Psoas muscle (tissue), 8 donors: ENCODE data around the gene SERTAD4. TPM values are rescaled to one million over a fixed set of nuclear protein-coding genes. Genes with fewer than 3 reads are reported as not detected.

Experiments
- ATAC-seq, 4 donors: fragments of 200-7000 bp; cut with Tn5 transposase; one replicate each; pipeline ENCODE4 v1.9.1; 2020; ENCODE audit warnings: moderate library complexity in 3 of 4, mild to moderate bottlenecking in 2 of 4
- DNase-seq, 2 donors: peaks; one replicate each; pipeline ENCODE4 v3.0.0-alpha.2; 2020
- H3K27ac ChIP-seq: fragments of 200-600 bp; one replicate; pipeline ENCODE4 v1.8.0; 2022
- H3K27me3 ChIP-seq, 3 donors: fragments of 200-600 bp in 1 of 3; one replicate each; pipeline versions ENCODE4 v1.6.1 to v1.8.0; 2013 to 2022; ENCODE audit warnings: low read length in 2 of 3, mild to moderate bottlenecking in 2 of 3, moderate library complexity in 1 of 3; ENCODE audit not compliant: insufficient read depth in 3 of 3
- H3K36me3 ChIP-seq, 2 donors: fragments of 200-600 bp in 1 of 2; one replicate each; pipeline versions ENCODE4 v1.6.1 to v1.8.0; 2013 to 2022; ENCODE audit warnings: low read depth in 1 of 2, mild to moderate bottlenecking in 1 of 2, moderate library complexity in 1 of 2; ENCODE audit not compliant: insufficient read depth in 1 of 2
- H3K4me1 ChIP-seq: fragments of 200-600 bp; one replicate; pipeline ENCODE4 v1.8.0; 2022
- H3K4me3 ChIP-seq: fragments of 200-600 bp; one replicate; pipeline ENCODE4 v1.8.0; 2022; ENCODE audit warnings: mild to moderate bottlenecking
- H3K9me3 ChIP-seq: fragments of 200-600 bp; one replicate; pipeline ENCODE4 v1.8.0; 2022
- WGBS, 3 donors: extraction: QIAGEN DNeasy Blood & Tissue Kit; methylation state at CpG; one replicate each; pipeline versions ENCODE4 v1.1.6 to v1.1.7; 2013; 5-methylcytosine and 5-hydroxymethylcytosine counted together
- intact Hi-C, 2 donors: fragments of 100-400 bp; cut with DNase I; formaldehyde crosslinking; loops; one replicate each; pipeline versions ENCODE4 v1.11.0 to v1.14.2; 2022
- polyA plus RNA-seq, 3 donors: library from polyadenylated mRNA; stranded (reverse); fragments of 200-250 nt; gene quantifications; one replicate each; pipeline ENCODE4 v1.2.3, GENCODE V29; 2013
- total RNA-seq, 4 donors: library from RNA; stranded (reverse); fragmentation: NEBNext Ultra II Directional in 2 of 4; extraction: Animal tissue kit (Norgen Biotek cat#: 25700) in 2 of 4; gene quantifications; one replicate each; pipeline versions ENCODE4 v1.2.1 to v1.2.4, GENCODE V29; 2021 to 2023
- TF ChIP-seq, protein P1 (sequence below): fragments of 200-600 bp; IDR thresholded peaks from one replicate; pipeline ENCODE4 v1.8.0; 2022; ENCODE audit warnings: antibody characterized with exemption
- donor health status: healthy with polysubstance abuse.
- donor health status: DM: no; HTN: no; CAD: no; lungs with moderate emphysema.
- donor health status: Bipolar disorder and iron deficiency.
- donor health status: healthy.
- donor health status: DM: yes; HTN: yes; CAD: no.
- donor health status: DM: no; HTN: no; CAD: no.
- donor health status: DM: no; HTN: no; CAD: no.
- donor health status: DM: yes; HTN: yes; CAD: no.

SERTAD4 gene
- total and polyA plus RNA-seq, 7 donors = 0.12 to 1.3 (median 0.25) TPM

DNA sequence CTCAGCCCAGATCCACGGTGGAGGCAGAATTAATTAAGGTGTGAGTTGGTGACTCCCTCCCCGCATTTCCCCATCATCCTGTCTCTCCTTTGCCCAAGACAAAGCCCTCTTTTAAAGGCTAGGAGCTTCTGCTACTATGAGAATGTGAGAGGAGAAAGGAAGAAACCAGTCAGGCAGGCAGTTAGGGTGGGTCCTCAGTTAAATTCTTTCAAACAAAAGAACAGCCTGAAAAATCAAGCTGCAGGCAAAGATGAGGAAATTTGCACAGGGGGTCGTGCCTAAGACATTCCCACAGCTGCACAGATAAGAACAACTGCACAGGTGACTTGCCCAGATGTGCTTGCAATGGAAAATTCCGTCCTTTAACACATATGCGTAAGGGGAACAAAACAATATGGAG is 47.6 kb downstream of the SERTAD4 start:
- DNase-seq = no peak
- Histone ChIP-seq H3K27ac (no peak overlapping the region), H3K4me3 (no peak overlapping the region), H3K4me1 (no peaks in the 10 kb centered on the region), H3K27me3 (peaks cover 0 to 13% (median 0%) of the 10 kb centered on the region in 3 donors), H3K9me3 (peaks cover 21% of the 10 kb centered on the region), H3K36me3 (no peaks in the 10 kb centered on the region)
- TF ChIP-seq, protein P1, sequence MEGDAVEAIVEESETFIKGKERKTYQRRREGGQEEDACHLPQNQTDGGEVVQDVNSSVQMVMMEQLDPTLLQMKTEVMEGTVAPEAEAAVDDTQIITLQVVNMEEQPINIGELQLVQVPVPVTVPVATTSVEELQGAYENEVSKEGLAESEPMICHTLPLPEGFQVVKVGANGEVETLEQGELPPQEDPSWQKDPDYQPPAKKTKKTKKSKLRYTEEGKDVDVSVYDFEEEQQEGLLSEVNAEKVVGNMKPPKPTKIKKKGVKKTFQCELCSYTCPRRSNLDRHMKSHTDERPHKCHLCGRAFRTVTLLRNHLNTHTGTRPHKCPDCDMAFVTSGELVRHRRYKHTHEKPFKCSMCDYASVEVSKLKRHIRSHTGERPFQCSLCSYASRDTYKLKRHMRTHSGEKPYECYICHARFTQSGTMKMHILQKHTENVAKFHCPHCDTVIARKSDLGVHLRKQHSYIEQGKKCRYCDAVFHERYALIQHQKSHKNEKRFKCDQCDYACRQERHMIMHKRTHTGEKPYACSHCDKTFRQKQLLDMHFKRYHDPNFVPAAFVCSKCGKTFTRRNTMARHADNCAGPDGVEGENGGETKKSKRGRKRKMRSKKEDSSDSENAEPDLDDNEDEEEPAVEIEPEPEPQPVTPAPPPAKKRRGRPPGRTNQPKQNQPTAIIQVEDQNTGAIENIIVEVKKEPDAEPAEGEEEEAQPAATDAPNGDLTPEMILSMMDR = no peak
- no peak for ATAC-seq
- intact Hi-C loops = no loop called here
- WGBS, 3 donors = 77 to 83% (median 82%) methylated on average over 5 of the region's 5 CpGs

- TF ChIP-seq, protein P1 = no peak
- DNase-seq = no peak
These were observed 55.5 kb downstream of the SERTAD4 start for GRCh38 chr1:210288116-210288515.

DNA sequence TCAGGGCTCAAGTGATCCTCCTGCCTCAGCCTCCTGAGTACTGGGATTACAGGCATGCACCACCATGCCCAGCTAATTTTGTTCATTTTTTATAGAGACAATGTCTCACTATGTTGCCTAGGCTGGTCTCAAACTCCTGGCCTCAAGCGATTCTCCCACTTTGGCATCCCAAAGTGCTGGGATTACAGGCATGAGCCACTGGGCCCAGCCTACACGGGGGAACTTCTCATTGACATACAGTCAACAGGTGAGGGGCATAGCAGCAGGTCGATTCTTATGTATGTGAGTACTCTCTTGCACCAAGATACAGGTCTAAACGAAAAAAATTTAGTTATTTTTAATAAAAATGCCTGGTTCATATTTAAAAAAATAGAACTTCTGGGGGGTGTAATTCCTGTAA is 56.7 kb downstream of the SERTAD4 start:
- Histone ChIP-seq H3K27me3 (no peaks in the 10 kb centered on the region), H3K4me1 (peaks cover 12% of the 10 kb centered on the region), H3K36me3 (no peaks in the 10 kb centered on the region), H3K9me3 (no peaks in the 10 kb centered on the region), H3K4me3 (no peak overlapping the region), H3K27ac (no peak overlapping the region)
- intact Hi-C loops = no loop called here
- WGBS, 3 donors = 75 to 83% (median 79%) methylated on average over 4 of the region's 4 CpGs
- DNase-seq (no peak), ATAC-seq (no peak)
- TF ChIP-seq, protein P1 = no peak

More at GRCh38 chr1:210288116-210288515, 55.5 kb downstream of the SERTAD4 start:
- Histone ChIP-seq H3K27ac (no peak overlapping the region), H3K9me3 (no peaks in the 10 kb centered on the region), H3K4me1 (peaks cover 6% of the 10 kb centered on the region), H3K36me3 (no peaks in the 10 kb centered on the region), H3K4me3 (no peak overlapping the region), H3K27me3 (peaks cover 0 to 5% (median 0%) of the 10 kb centered on the region in 3 donors)
- ATAC-seq = no peak
- 86 to 95% (median 92%) methylated on average over 4 of the region's 4 CpGs for WGBS, 3 donors
- intact Hi-C loops = no loop called here

- Histone ChIP-seq H3K36me3 (no peaks in the 10 kb centered on the region), H3K27ac (no peak overlapping the region), H3K9me3 (no peaks in the 10 kb centered on the region), H3K4me1 (peaks cover 12% of the 10 kb centered on the region), H3K27me3 (no peaks in the 10 kb centered on the region), H3K4me3 (no peak overlapping the region)
- TF ChIP-seq, protein P1 = no peak
- ATAC-seq (no peak), DNase-seq (no peak)
- WGBS, 3 donors = 46 to 53% (median 50%) methylated on average over 8 of the region's 8 CpGs
- intact Hi-C loops = no loop called here
These were observed 58.6 kb downstream of the SERTAD4 start for GRCh38 chr1:210291081-210291764.

DNA sequence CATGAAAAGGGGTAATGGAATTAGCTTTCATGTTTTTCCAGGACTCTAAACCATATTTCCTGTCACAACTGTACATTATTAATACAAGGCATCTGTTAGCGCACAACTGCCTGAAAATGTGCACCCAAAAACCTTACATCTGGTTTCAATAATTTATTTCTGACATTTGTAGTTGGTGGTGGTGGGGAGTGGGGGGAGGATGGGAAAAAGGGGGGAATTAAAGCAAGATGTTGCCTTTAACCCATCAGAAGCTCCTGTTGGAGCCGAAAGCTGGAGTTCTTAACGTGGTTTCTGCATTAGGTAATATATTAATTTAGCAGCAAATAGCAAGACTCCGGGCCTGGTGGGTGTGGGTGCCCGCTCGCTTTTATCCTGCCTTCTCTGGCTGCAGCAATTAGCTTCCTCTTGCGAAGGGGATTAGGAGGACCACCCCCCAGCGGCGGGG is 59.2 kb downstream of the SERTAD4 start:
- Histone ChIP-seq H3K4me1 (peaks cover 12% of the 10 kb centered on the region), H3K9me3 (no peaks in the 10 kb centered on the region), H3K27ac (no peak overlapping the region), H3K4me3 (peak overlapping the region; percentile 69), H3K27me3 (no peaks in the 10 kb centered on the region), H3K36me3 (no peaks in the 10 kb centered on the region)
- TF ChIP-seq, protein P1 = no peak
- DNase-seq (no peak), ATAC-seq (peak in 2 of 4 donors; percentile 22 to 23)
- whole genome bisulfite sequencing, 3 donors = 16 to 38% (median 20%) methylated on average over 8 to 9 of the region's 9 CpGs
- intact Hi-C loops = no loop called here
